WERI-Rb-1 (cell line): Measurements from ENCODE around the gene SARNP.

ENCODE experiments used
- DNase-seq: peaks from one replicate; pipeline ENCODE4 v3.0.0-alpha.2; 2020
- H3K27ac ChIP-seq: fragments of 250-450 bp; sonication (Bioruptor Pico); 2 replicates; pipeline ENCODE4 v1.5.1; 2020; ENCODE audit warnings: mild to moderate bottlenecking, moderate library complexity
- H3K27me3 ChIP-seq: fragments of 250-450 bp; sonication (Bioruptor Pico); 2 replicates; pipeline ENCODE4 v1.5.1; 2021; ENCODE audit warnings: mild to moderate bottlenecking, low read depth, moderate library complexity; ENCODE audit not compliant: insufficient read depth, severe bottlenecking
- H3K36me3 ChIP-seq: fragments of 250-450 bp; sonication (Bioruptor Pico); 2 replicates; pipeline ENCODE4 v1.5.1; 2020; ENCODE audit warnings: mild to moderate bottlenecking, moderate library complexity
- H3K4me3 ChIP-seq: 2 replicates; pipeline ENCODE4 v1.5.1; 2011; ENCODE audit warnings: low read depth, mild to moderate bottlenecking, control low read depth, low read length
- H3K9me3 ChIP-seq: fragments of 250-450 bp; sonication (Bioruptor Pico); 2 replicates; pipeline ENCODE4 v1.5.1; 2021; ENCODE audit warnings: mild to moderate bottlenecking, moderate library complexity; ENCODE audit not compliant: severe bottlenecking
- TF ChIP-seq, protein P1 (sequence below): IDR thresholded peaks from 2 replicates; pipeline ENCODE4 v1.5.1; 2011; ENCODE audit warnings: low read depth, mild to moderate bottlenecking, control low read depth, inconsistent platforms, low read length

Gene SARNP

DNA sequence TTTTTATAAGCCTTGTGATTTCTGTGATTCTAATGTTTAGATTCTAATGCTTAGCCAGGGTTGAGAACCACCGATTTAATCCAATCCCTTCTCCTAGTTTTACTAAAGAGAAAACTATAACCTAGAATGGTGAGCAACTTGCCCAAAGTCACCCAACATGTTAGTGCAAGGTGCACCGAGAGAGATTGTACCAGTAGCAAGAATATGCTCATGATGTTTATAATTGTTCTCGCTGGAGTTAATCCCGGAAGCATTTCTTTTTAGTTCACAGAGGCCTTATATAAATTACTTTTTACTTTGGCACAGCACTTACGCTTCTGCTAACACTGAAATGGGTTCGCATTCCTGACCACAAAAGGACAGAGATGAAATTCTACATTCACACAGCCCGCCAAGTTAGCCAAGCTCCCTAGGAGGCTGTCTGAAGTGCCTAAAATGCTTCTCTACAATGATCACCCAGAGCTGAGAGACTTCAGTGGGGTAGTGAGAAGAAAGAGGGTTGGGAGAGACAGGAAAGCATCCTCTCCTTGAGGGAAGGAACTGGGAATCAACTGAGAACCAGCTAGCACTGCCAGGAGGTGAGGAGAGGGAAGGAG, 102.3 kb downstream of the SARNP start:
- Histone ChIP-seq H3K27ac (peak overlapping the region; percentile 90), H3K36me3 (peaks cover 11% of the 10 kb centered on the region; the same call in 1 of the 2 replicates), H3K27me3 (no peaks in the 10 kb centered on the region), H3K4me3 (peak overlapping the region; percentile 92), H3K9me3 (no peaks in the 10 kb centered on the region)
- no peak for DNase-seq
- TF ChIP-seq, protein P1, sequence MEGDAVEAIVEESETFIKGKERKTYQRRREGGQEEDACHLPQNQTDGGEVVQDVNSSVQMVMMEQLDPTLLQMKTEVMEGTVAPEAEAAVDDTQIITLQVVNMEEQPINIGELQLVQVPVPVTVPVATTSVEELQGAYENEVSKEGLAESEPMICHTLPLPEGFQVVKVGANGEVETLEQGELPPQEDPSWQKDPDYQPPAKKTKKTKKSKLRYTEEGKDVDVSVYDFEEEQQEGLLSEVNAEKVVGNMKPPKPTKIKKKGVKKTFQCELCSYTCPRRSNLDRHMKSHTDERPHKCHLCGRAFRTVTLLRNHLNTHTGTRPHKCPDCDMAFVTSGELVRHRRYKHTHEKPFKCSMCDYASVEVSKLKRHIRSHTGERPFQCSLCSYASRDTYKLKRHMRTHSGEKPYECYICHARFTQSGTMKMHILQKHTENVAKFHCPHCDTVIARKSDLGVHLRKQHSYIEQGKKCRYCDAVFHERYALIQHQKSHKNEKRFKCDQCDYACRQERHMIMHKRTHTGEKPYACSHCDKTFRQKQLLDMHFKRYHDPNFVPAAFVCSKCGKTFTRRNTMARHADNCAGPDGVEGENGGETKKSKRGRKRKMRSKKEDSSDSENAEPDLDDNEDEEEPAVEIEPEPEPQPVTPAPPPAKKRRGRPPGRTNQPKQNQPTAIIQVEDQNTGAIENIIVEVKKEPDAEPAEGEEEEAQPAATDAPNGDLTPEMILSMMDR = no peak

DNA sequence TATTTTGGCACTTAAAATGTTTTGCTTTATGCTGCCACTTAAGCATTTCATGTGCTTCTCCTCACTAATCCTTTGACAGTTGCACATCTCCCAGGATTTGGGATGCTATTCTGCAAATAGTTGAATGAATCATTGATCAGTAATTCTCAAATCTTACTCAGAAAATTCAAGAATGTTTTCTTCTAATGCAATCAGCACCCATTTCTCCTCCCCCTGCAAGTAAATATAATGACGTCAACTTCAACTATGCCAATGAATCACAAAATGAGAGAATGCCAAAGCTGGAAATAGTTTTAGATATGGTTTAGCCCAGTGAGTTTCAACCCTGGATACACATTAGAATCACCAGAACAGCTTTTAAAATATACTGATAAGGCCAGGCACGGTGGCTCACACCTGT, 103.8 kb downstream of the SARNP start:
- H3K36me3 ChIP-seq = no peaks in the 10 kb centered on the region
- no peaks in the 10 kb centered on the region for H3K9me3 ChIP-seq
- no peak for DNase-seq
- no peaks in the 10 kb centered on the region for H3K27me3 ChIP-seq
- TF ChIP-seq, protein P1 = no peak
- no peak overlapping the region for H3K27ac ChIP-seq
- no peak overlapping the region for H3K4me3 ChIP-seq

DNA sequence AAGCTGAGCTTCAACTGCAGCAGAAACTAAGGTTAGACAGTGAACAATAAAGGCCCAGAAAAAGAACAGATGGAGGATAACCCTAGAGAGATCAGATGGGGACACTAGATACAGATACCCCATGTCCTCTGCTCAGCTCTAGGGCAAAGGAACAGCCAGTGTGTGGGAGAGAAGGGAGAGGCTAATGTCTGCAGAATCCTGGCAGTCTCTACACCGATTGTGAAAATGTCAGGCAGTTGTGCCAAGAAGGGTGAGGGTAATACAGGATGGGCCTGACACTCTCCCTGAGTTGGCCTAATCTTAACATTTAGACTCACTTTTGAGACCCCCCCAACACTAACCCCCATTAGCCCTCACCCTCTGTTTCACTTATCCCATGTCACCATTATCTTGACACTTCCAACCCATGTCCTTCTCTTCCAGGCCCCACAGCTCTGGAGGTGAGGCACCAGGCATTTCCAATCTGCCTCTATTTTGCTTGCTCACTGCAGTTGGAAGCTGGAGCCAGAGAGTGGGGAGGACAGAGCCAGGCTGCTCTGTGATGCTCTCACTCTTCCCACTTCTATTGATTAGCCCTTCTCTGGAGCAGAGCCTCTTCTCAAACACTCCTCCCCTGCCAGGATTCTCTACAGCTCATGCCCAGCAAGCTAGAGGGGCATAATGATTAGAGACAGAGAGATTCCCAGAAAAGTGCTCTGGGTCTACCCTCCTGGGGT, 104.7 kb downstream of the SARNP start:
- H3K4me3 ChIP-seq = no peak overlapping the region
- DNase-seq = no peak
- TF ChIP-seq, protein P1 = no peak
- H3K9me3 ChIP-seq = no peaks in the 10 kb centered on the region
- H3K36me3 ChIP-seq = no peaks in the 10 kb centered on the region
- no peaks in the 10 kb centered on the region for H3K27me3 ChIP-seq
- peak overlapping the region; percentile 59 for H3K27ac ChIP-seq

DNA sequence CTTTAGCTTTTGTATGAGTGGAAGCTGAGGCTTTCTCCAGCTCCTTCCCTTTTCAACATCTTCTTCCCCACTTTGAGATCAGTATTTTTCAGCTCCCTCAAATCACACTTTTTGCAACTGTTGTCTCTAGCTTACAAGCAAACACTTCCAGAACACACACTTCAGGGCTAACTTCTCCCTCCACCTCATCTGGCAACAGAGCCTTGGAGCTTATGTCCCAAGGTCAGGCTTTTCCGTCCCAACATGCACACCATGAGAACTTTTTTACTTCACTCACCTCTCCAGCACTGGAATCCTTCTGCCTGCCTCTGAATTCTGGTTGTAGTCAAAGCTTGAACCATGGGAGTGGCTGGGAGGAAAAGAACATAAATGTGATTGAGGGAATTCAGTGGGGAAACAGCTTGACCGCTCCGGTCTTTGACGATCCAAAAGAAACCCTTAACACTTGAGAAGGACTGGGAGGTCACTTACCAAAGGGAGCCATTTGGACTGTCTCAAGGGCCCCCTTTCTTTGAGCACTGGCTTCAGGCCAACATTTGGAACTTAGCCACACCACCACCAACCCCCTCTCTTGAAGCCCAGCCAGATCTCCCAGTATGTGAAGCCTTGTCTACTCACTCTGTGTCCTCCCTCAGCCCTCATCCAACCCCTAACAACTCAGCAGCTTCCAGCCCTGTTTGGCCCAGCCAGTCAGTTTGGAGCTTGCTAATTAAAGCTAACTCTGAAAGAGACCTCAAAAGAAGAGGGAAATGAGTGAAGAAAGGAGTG, 105.6 kb downstream of the SARNP start:
- Histone ChIP-seq H3K27me3 (no peaks in the 10 kb centered on the region), H3K4me3 (no peak overlapping the region), H3K9me3 (no peaks in the 10 kb centered on the region), H3K27ac (peak overlapping the region; percentile 59), H3K36me3 (no peaks in the 10 kb centered on the region)
- TF ChIP-seq, protein P1 = no peak
- no peak for DNase-seq

DNA sequence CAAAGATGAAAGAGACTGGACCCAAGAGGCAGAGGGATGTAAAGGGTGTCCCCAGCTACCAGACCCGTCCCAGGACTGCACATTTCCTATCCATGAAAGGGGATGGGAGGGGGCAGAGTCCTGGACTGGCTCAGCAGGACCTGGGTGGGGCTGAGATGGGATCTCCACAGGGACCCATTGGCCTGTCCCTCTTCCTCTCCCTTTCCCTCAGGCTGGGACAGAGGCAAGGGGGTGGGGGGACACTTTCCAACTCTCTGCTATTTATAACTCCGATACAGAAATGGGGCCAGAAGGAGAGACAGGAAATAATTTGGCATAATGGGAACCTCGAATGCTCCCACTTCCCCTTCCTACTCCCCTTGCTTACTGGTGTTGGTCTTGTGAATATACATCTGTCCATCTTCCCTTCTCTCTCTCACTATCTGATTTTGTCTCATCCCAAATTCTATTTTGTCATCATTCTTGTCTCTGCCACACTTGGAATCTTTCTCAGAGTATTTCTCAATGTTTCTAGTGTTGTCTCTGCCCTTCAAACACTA, 108.8 kb downstream of the SARNP start:
- Histone ChIP-seq H3K36me3 (no peaks in the 10 kb centered on the region), H3K4me3 (peak overlapping the region; percentile 72; the same call in 1 of the 2 replicates), H3K9me3 (no peaks in the 10 kb centered on the region), H3K27ac (no peak overlapping the region), H3K27me3 (no peaks in the 10 kb centered on the region)
- DNase-seq = no peak
- TF ChIP-seq, protein P1 = no peak
